GM12878 (cell line): ENCODE results near the gene NFATC1. TPM values are rescaled to one million over a fixed set of nuclear protein-coding genes. Genes with fewer than 3 reads are reported as not detected.

ENCODE experiments used
- ASH2L ChIP-seq: fragments of 300-600, 200-600 bp; sonication (generic); IDR thresholded peaks from 2 replicates; pipeline ENCODE4 v1.6.1; 2017; ENCODE audit warnings: low read depth, mild to moderate bottlenecking, borderline replicate concordance
- E2F8 ChIP-seq: fragments of 450-650 bp; IDR thresholded peaks from 2 replicates; pipeline ENCODE4 v1.6.1; 2018; ENCODE audit warnings: mild to moderate bottlenecking, low read depth, moderate library complexity; ENCODE audit not compliant: partially characterized antibody
- HDAC2 ChIP-seq: fragments of 200-600 bp; sonication (generic); IDR thresholded peaks from 2 replicates; pipeline ENCODE4 v1.6.1; 2017
- HDGF ChIP-seq: fragments of 450-650 bp; IDR thresholded peaks from 2 replicates; pipeline ENCODE4 v1.6.1; 2016; ENCODE audit warnings: antibody characterized with exemption
- MLLT1 ChIP-seq: fragments of 450-650 bp; IDR thresholded peaks from 2 replicates; pipeline ENCODE4 v1.6.1; 2016; ENCODE audit warnings: mild to moderate bottlenecking
- MYB ChIP-seq: fragments of 150-350 bp; IDR thresholded peaks from 2 replicates; pipeline ENCODE4 v1.6.1; 2014; ENCODE audit warnings: mild to moderate bottlenecking, low read depth, low read length, borderline replicate concordance
- NFYA ChIP-seq: IDR thresholded peaks from 2 replicates; pipeline ENCODE4 v1.6.1; 2011; ENCODE audit warnings: low read depth, mild to moderate bottlenecking, low read length, improper control_type of control experiment, borderline replicate concordance
- NR2C1 ChIP-seq: fragments of 450-650 bp; IDR thresholded peaks from 2 replicates; pipeline ENCODE4 v1.6.1; 2017; ENCODE audit warnings: antibody characterized with exemption, mild to moderate bottlenecking, moderate library complexity
- PAX5 ChIP-seq: IDR thresholded peaks from 2 replicates; pipeline ENCODE4 v1.6.1; 2011; ENCODE audit warnings: low read depth, low read length, borderline replicate concordance
- PML ChIP-seq: IDR thresholded peaks from 2 replicates; pipeline ENCODE4 v1.6.1; 2012; ENCODE audit warnings: low read length, inconsistent platforms
- RAD21 ChIP-seq: IDR thresholded peaks from 2 replicates; pipeline ENCODE4 v1.6.1; 2011; ENCODE audit warnings: mild to moderate bottlenecking, low read depth, low read length, moderate library complexity; ENCODE audit not compliant: insufficient read depth
- SPI1 ChIP-seq: IDR thresholded peaks from 2 replicates; pipeline ENCODE4 v1.6.1; 2011; ENCODE audit warnings: low read depth, mild to moderate bottlenecking, low read length, moderate library complexity, borderline replicate concordance; ENCODE audit not compliant: insufficient read depth
- ZNF217 ChIP-seq: fragments of 450-650 bp; IDR thresholded peaks from 2 replicates; pipeline ENCODE4 v1.6.1; 2017; ENCODE audit warnings: antibody characterized with exemption, mild to moderate bottlenecking
- ZNF687 ChIP-seq: fragments of 450-650 bp; IDR thresholded peaks from 2 replicates; pipeline ENCODE4 v1.6.1; 2017; ENCODE audit warnings: mild to moderate bottlenecking, moderate library complexity
- polyA plus RNA-seq, 11 experiments: library from polyadenylated mRNA; depleted of rRNA in 4 of 11; unstranded in 6 of 11; stranded (reverse) in 5 of 11; fragments of >200 nt; fragmentation: Nextera tagmentation in 4 of 11; fragmentation: Illumina TruSeq in 1 of 11; extraction: Ambion mirVana in 4 of 11; extraction: Trizol in 1 of 11; gene quantifications; 1 replicate in 1 of 11; 2 replicates in 10 of 11; pipeline versions ENCODE4 v1.2.1 to v1.2.3, GENCODE V29; 2011 to 2016; ENCODE audit warnings: inconsistent platforms in 2 of 11, missing spikeins in 2 of 11, low read depth in 1 of 11
- total RNA-seq, 4 experiments: library from RNA; depleted of rRNA in 3 of 4; stranded (reverse); fragments of >200 nt in 3 of 4; fragmentation: Illumina TruSeq in 1 of 4; extraction: Trizol in 1 of 4; gene quantifications; 2 replicates each; pipeline versions ENCODE4 v1.2.1 to v1.2.3, GENCODE V29; 2013 to 2021

Gene NFATC1
- total and polyA plus RNA-seq, 10 of the 15 experiments (the other 5 are each of a cell fraction or from before 2014, with no cell fraction given), result 0.84 to 20.8 (median 5.1) TPM

- TF ChIP-seq NFYA, result no peak
- no peak for TF ChIP-seq HDAC2
- no peak for TF ChIP-seq PML
- TF ChIP-seq E2F8, result no peak
- no peak for TF ChIP-seq PAX5
- no peak for TF ChIP-seq ZNF217
- no peak for TF ChIP-seq MYB
- TF ChIP-seq MLLT1, result no peak
- TF ChIP-seq HDGF, result no peak
- no peak for TF ChIP-seq RAD21
- no peak for TF ChIP-seq ZNF687
- no peak for TF ChIP-seq SPI1
- TF ChIP-seq ASH2L, result no peak
- no peak for TF ChIP-seq NR2C1
Observed at GRCh38 chr18:79387214-79387613, 8.5 kb upstream of the NFATC1 start (continued).
